Aorta (tissue), 5 donors: ENCODE measurements around the gene GFI1. TPM values are rescaled to one million over a fixed set of nuclear protein-coding genes. Genes with fewer than 3 reads are reported as not detected.

ENCODE experiments used
- ATAC-seq: fragments of 200-7000 bp; cut with Tn5 transposase; one replicate; pipeline ENCODE4 v1.9.1; 2022; ENCODE audit warnings: moderate library complexity; ENCODE audit not compliant: low FRiP score
- DNase-seq, 2 donors: peaks; one replicate each; pipeline ENCODE4 v3.0.0-alpha.2; 2020
- H3K27ac ChIP-seq, 2 donors: one replicate each; pipeline ENCODE4 v1.5.1; 2013; ENCODE audit warnings: low read length in 2 of 2, mild to moderate bottlenecking in 2 of 2, moderate library complexity in 2 of 2, control low read depth in 1 of 2, inconsistent platforms in 1 of 2, low read depth in 1 of 2
- H3K27me3 ChIP-seq, 2 donors: one replicate each; pipeline ENCODE4 v1.6.1; 2013; ENCODE audit warnings: control low read depth in 1 of 2, low read length in 1 of 2, mild to moderate bottlenecking in 1 of 2, moderate library complexity in 1 of 2; ENCODE audit not compliant: insufficient read depth in 2 of 2, control insufficient read depth in 1 of 2
- H3K36me3 ChIP-seq, 2 donors: one replicate each; pipeline ENCODE4 v1.6.1; 2013; ENCODE audit warnings: control low read depth in 1 of 2, low read length in 1 of 2, mild to moderate bottlenecking in 1 of 2; ENCODE audit not compliant: insufficient read depth in 2 of 2, control insufficient read depth in 1 of 2
- H3K4me1 ChIP-seq, 2 donors: one replicate each; pipeline ENCODE4 v1.6.1; 2013; ENCODE audit warnings: low read length in 2 of 2, control low read depth in 1 of 2, mild to moderate bottlenecking in 1 of 2, moderate library complexity in 1 of 2; ENCODE audit not compliant: insufficient read depth in 2 of 2, control insufficient read depth in 1 of 2
- H3K4me3 ChIP-seq, 2 donors: one replicate each; pipeline ENCODE4 v1.5.1; 2013; ENCODE audit warnings: low read length in 2 of 2, control low read depth in 1 of 2, mild to moderate bottlenecking in 1 of 2
- H3K9me3 ChIP-seq: one replicate; pipeline ENCODE4 v1.6.1; 2013; ENCODE audit warnings: mild to moderate bottlenecking, low read length; ENCODE audit not compliant: control insufficient read depth
- WGBS, 2 donors: extraction: QIAGEN DNeasy Blood & Tissue Kit; methylation state at CpG; one replicate each; pipeline ENCODE4 v1.1.7; 2013; 5-methylcytosine and 5-hydroxymethylcytosine counted together
- intact Hi-C, 2 donors: fragments of 100-400 bp; cut with DNase I; formaldehyde crosslinking; loops; one replicate each; pipeline versions ENCODE4 v1.14.2 to v1.15.0; 2022
- polyA plus RNA-seq, 2 donors: library from polyadenylated mRNA; stranded (reverse); fragments of 200-250 nt; gene quantifications; one replicate each; pipeline ENCODE4 v1.2.3, GENCODE V29; 2013
- total RNA-seq, 2 donors: library from RNA; stranded (reverse); fragmentation: NEBNext Ultra II Directional; extraction: Animal tissue kit (Norgen Biotek cat#: 25700); gene quantifications; one replicate each; pipeline ENCODE4 v1.2.1, GENCODE V29; 2021
- donor health status: healthy with polysubstance abuse.
- donor health status: Bipolar disorder and iron deficiency.
- donor health status: DM: no; HTN: no; CAD: no.
- donor health status: DM: no; HTN: no; CAD: no.
- donor health status: DM: yes; HTN: yes; CAD: no.

Gene GFI1
- total and polyA plus RNA-seq, 4 donors = 0.13 to 1.9 (median 0.87) TPM

DNA sequence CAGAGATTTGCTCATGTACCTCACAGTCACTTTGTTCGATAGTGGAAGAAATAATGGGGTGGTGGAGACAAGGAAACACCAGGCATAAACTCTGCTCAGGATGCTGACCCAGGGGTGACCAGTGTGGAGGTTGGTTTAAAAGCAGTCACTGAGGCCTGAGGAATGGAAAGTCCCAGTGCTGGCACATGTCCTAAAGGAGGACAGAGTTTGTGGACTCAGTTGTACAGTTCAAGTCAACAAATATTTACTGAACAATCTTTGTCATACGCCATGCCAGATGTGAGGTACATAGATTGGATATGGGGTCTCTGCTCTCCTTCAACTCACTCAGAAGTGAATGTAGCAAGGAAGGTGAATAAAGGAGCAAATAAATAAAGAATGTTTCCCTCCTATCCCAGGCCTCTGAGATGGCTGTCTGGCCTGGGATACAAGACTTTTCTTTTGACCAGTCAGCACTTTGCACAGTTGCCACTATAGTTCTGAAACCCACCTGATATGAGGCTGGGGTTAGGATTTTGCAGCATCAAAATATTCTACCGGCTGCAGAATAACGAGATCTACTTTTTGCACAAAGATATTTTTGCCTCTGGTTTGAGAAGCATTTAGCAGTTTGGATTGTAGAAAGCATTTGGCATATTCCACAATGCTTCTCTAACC, 7.9 kb upstream of the GFI1 start:
- 88 to 90% methylated on average over 4 of the region's 4 CpGs for WGBS, 2 donors
- no peak for ATAC-seq
- DNase-seq = no peak
- Histone ChIP-seq H3K9me3 (peaks cover 1% of the 10 kb centered on the region), H3K27me3 (no peaks in the 10 kb centered on the region), H3K36me3 (no peaks in the 10 kb centered on the region), H3K27ac (no peak overlapping the region), H3K4me1 (no peaks in the 10 kb centered on the region), H3K4me3 (no peak overlapping the region)
- intact Hi-C loops = no loop called here

DNA sequence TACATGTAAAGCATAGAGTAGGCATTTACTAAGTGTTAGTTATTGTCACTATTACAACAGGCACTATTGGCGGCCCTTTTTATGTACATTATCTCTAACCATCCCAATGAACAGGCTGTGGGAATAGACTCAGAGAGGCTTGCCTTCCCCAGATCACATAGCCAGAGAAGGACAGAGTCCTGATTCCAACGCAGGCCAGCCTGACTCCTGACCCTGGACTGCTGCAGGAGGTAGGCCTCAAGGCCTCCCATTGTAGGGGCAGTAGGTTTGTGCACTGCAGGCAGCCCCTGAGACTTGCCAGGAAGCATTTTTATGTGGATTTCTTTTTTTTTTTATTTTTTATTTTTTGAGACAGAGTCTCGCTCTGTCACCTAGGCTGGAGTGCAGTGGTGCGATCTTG, 6.4 kb upstream of the GFI1 start:
- Histone ChIP-seq H3K36me3 (no peaks in the 10 kb centered on the region), H3K27me3 (no peaks in the 10 kb centered on the region), H3K27ac (no peak overlapping the region), H3K4me1 (no peaks in the 10 kb centered on the region), H3K4me3 (no peak overlapping the region), H3K9me3 (peaks cover 1% of the 10 kb centered on the region)
- intact Hi-C loops = no loop called here
- no peak for ATAC-seq
- no peak for DNase-seq
- 94 to 99% methylated on average over 4 of the region's 4 CpGs for WGBS, 2 donors

- H3K27ac ChIP-seq = no peak overlapping the region
- intact Hi-C loops = no loop called here
- peaks cover 1% of the 10 kb centered on the region for H3K9me3 ChIP-seq
- H3K4me3 ChIP-seq = no peak overlapping the region
- H3K27me3 ChIP-seq = no peaks in the 10 kb centered on the region
- ATAC-seq (no peak), DNase-seq (no peak)
- 80 to 86% methylated on average over 3 of the region's 3 CpGs for WGBS, 2 donors
- no peaks in the 10 kb centered on the region for H3K4me1 ChIP-seq
- no peaks in the 10 kb centered on the region for H3K36me3 ChIP-seq
Measured at GRCh38 chr1:92488832-92489231, 2.1 kb upstream of the GFI1 start.

DNA sequence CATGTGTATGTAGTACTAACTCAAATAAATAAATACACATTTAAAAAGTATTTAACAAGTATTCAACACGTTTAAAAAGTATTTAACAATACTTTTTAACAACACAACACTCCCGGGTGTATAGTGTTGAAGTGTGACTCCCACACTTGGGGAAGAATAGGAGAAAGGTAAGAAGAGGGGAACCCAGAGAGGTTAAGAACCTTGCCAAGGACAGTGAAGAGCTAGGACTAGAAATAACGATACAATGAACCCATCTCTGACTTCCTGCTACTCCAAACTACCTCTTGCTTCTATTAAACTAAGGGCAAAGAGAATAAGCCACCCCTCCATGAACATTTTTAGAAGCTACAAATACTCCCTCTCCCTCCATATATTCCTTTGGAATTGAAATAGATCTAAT, 1.7 kb upstream of the GFI1 start:
- peaks cover 0 to 2% of the 10 kb centered on the region in 2 donors for H3K27me3 ChIP-seq
- no peak for DNase-seq
- H3K4me1 ChIP-seq = no peaks in the 10 kb centered on the region
- WGBS, 2 donors = 59 to 79% methylated on average over 3 of the region's 3 CpGs
- no peaks in the 10 kb centered on the region for H3K36me3 ChIP-seq
- H3K9me3 ChIP-seq = peaks cover 1% of the 10 kb centered on the region
- intact Hi-C loops = no loop called here
- no peak for ATAC-seq
- H3K27ac ChIP-seq = no peak overlapping the region
- H3K4me3 ChIP-seq = no peak overlapping the region

DNA sequence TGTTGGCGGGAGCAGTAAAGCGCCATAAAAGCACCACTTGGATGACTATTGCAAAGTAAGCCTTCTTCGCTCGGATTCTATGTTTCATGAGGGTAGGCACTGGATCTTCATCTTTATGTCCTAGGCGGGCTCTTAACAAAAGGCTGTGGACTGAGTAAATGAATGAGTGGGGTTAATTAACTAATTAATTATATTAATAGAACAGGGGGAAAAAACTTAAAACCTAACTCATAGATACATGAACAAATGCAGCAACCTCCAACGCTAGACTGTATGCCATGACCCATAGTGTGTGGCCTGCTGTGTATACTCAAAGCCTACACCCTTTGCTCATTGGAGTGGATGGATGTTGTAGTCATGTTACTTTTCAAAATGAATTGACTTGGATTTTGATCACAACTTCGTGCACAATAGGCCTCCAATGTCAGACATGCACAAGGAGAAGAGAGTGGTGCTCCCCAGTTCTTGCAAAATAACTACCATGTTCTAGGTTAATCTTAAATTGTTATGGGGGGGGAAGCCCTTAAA, 417 bp upstream of the GFI1 start:
- H3K27me3 ChIP-seq = peaks cover 0 to 2% of the 10 kb centered on the region in 2 donors
- H3K9me3 ChIP-seq = no peaks in the 10 kb centered on the region
- no peak for DNase-seq
- no peak overlapping the region for H3K4me3 ChIP-seq
- WGBS, 2 donors = 78 to 81% methylated on average over 7 of the region's 7 CpGs
- no peaks in the 10 kb centered on the region for H3K4me1 ChIP-seq
- H3K27ac ChIP-seq = no peak overlapping the region
- intact Hi-C loops = no loop called here
- H3K36me3 ChIP-seq = no peaks in the 10 kb centered on the region
- no peak for ATAC-seq

DNA sequence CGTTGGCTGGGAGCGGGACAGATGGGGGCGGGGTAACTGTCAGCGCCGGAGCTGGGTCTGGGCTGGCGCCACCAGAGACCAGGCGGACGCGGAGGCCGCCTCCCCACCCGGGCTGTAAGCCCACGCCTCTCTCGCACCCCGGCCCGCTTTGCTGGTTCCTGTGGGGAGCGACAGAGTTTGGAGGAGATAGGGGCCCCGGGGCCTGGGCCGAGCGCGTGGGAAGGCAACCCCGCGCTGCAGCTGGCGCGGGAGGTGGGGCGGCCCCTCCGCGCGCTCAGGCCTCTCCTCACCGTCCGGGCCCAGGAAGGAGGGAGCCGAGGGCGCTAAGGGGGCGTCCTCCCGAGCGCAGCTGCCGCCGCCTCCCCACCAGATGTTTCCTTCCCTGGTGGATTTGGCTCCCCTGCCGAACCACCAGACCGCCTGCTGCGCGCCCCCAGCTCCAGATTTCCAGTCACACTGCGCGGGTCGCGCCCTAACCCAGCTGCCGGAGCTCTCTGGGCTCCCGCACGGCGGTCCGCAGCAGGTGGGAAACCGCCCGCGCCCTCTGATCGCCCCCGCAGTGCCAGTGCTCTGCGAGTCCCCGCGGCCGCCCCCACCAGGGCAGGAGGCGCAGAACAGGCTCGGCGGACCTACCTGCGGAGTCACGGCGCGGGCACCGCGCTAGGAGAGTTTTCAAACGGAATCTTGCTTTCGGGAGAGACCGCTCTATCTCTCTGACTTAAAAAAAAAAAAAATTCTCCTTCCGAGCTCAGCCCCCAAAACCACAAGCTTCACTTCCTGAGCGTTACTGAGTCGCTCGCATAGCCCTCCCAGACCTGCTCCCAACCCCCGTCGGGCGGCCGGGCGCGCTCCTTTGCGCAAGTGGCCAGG, 1.1 kb downstream of the GFI1 start:
- no peaks in the 10 kb centered on the region for H3K36me3 ChIP-seq
- H3K4me3 ChIP-seq = peak overlapping the region; percentile 8 to 16
- peak; percentile 30 for ATAC-seq
- H3K27ac ChIP-seq = no peak overlapping the region
- intact Hi-C loops = no loop called here
- 1 to 2% methylated on average over 75 to 82 of the region's 82 CpGs for WGBS, 2 donors
- no peaks in the 10 kb centered on the region for H3K4me1 ChIP-seq
- peak; percentile 62 to 81 for DNase-seq
- H3K27me3 ChIP-seq = peaks cover 0 to 2% of the 10 kb centered on the region in 2 donors
- H3K9me3 ChIP-seq = no peaks in the 10 kb centered on the region

DNA sequence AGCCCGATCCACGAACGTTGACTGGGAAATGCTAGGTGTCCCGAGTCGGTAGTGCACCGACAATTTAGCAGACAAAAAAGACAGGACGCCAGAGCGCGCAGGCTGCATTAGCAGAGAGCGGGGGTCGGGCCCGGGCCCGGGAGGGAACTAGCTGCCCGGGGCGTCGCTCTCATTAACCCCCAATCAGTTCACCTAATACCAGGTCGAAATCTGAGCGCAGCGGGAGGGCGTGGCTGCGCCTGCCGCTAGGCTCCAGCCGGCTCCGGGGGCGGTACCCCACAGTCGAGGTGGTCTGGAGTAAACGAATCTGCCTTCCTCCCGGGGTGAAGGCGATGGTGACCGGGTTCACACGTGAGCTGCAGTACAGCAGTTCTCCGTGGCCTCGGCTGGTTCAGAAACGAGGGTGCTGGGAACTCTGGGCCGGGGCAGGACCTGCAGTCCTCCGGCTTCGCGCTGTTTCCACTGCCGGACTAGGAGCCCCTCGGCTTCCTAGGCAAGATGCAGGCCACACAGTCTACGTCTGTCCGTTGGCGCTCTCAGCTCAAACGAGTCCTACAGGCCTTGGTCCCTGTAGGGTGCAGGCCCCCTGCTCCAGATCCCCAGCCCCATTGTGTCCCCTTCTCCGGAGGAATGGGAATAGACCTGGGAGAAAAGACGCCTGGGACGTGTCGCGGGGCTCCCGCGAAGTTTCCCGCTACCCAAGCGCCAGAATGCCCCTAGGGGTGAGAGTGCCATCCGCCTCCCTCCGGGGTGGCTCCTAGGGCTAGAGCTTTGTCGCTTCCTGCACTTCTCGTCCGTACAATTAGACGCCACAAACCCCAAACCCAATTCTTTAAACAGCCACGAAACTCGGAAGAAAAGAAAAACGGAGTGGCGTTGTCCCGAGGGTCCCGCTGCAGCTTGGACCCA, 2.0 kb downstream of the GFI1 start:
- Histone ChIP-seq H3K36me3 (no peaks in the 10 kb centered on the region), H3K4me1 (no peaks in the 10 kb centered on the region), H3K27me3 (peaks cover 0 to 2% of the 10 kb centered on the region in 2 donors), H3K4me3 (peak overlapping the region; percentile 6 to 8), H3K9me3 (no peaks in the 10 kb centered on the region), H3K27ac (no peak overlapping the region)
- WGBS, 2 donors = 2 to 4% methylated on average over 65 of the region's 65 CpGs
- intact Hi-C loops = no loop called here
- DNase-seq (peak; percentile 54 to 78), ATAC-seq (peak; percentile 36)
